ENCODE measurements around the gene GNA12. TPM values are rescaled to one million over a fixed set of nuclear protein-coding genes. Genes with fewer than 3 reads are reported as not detected.
"Not testable (repeated sequence)": the region's sequence is repeated elsewhere in the genome, so short reads cannot be mapped to it uniquely, and the experiment has no call there.

Gene GNA12
- total RNA-seq, 1 donor from 2014 or later: 34.7 TPM

DNA sequence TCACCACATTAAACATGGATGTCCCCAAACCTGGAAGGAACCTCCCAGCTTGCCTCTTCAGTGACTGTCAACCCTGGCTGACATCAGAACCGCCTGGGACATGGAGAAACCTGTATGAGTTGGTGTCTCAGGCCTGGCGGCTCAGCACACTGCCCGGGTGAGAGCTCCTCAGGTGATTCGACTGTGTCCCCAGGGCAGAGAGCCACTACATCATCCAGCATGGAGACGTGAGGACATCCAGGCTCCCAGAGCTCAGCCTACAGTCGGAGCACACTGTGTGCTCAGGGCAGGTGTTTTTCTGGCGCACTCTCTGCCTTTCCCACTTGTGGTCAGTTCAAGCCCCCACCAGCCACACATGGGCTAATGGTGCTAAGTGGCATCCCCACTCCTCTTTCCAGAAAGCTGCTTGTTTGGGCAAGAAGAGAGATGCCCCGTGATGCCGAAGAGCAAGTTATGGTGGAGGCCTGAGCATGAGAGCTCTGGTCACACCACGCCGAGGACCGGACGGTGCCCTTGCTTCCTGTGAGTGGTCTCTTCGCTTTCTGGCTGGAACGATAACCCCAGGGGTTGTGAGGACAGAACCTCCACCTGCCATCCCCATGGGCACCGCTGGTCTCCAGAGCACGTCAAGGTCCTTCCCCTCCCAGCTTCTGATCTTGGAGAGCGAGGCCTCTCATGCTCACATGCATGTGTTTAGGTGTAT lies 117.6 kb downstream of the GNA12 start:
- peaks cover 8% of the 10 kb centered on the region for H4K20me1 ChIP-seq (ENCODE audit: low read depth)
- no peak overlapping the region for H3K4me3 Mint-ChIP-seq
- TF ChIP-seq, protein P1, sequence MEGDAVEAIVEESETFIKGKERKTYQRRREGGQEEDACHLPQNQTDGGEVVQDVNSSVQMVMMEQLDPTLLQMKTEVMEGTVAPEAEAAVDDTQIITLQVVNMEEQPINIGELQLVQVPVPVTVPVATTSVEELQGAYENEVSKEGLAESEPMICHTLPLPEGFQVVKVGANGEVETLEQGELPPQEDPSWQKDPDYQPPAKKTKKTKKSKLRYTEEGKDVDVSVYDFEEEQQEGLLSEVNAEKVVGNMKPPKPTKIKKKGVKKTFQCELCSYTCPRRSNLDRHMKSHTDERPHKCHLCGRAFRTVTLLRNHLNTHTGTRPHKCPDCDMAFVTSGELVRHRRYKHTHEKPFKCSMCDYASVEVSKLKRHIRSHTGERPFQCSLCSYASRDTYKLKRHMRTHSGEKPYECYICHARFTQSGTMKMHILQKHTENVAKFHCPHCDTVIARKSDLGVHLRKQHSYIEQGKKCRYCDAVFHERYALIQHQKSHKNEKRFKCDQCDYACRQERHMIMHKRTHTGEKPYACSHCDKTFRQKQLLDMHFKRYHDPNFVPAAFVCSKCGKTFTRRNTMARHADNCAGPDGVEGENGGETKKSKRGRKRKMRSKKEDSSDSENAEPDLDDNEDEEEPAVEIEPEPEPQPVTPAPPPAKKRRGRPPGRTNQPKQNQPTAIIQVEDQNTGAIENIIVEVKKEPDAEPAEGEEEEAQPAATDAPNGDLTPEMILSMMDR (IDR thresholded peaks at IDR 0.05): no peak
- TF ChIP-seq EZH2phosphoT487 (IDR thresholded peaks at IDR 0.05) (no peak), EZH2 (IDR thresholded peaks at IDR 0.05) (no peak)
- peaks cover 5% of the 10 kb centered on the region for H3K27me3 Mint-ChIP-seq (ENCODE audit: insufficient read depth, low read depth)
- H3K4me1 ChIP-seq: no peaks in the 10 kb centered on the region
- no peak overlapping the region for H3K9ac ChIP-seq
- no peak for DNase-seq (ENCODE audit: low spot score)
- no peaks in the 10 kb centered on the region for H3F3A ChIP-seq (ENCODE audit: low read depth)
- peaks cover 4% of the 10 kb centered on the region for H3K36me3 ChIP-seq
- no peaks in the 10 kb centered on the region for H3K4me1 Mint-ChIP-seq
- no peak overlapping the region for H3K27ac ChIP-seq
- H3K4me3 ChIP-seq: no peak overlapping the region
- H3K36me3 Mint-ChIP-seq: peaks cover 25% of the 10 kb centered on the region
- no peaks in the 10 kb centered on the region for H3K79me2 ChIP-seq (ENCODE audit: low read depth)
- no peak overlapping the region for H2AFZ ChIP-seq (replicated peaks)
- H3K9me3 Mint-ChIP-seq: no peaks in the 10 kb centered on the region
- H3K27ac Mint-ChIP-seq: no peak overlapping the region
- H3K27me3 ChIP-seq: no peaks in the 10 kb centered on the region
- no peaks in the 10 kb centered on the region for H3K9me3 ChIP-seq (ENCODE audit: low read depth)
- H3K4me2 ChIP-seq: no peak overlapping the region

DNA sequence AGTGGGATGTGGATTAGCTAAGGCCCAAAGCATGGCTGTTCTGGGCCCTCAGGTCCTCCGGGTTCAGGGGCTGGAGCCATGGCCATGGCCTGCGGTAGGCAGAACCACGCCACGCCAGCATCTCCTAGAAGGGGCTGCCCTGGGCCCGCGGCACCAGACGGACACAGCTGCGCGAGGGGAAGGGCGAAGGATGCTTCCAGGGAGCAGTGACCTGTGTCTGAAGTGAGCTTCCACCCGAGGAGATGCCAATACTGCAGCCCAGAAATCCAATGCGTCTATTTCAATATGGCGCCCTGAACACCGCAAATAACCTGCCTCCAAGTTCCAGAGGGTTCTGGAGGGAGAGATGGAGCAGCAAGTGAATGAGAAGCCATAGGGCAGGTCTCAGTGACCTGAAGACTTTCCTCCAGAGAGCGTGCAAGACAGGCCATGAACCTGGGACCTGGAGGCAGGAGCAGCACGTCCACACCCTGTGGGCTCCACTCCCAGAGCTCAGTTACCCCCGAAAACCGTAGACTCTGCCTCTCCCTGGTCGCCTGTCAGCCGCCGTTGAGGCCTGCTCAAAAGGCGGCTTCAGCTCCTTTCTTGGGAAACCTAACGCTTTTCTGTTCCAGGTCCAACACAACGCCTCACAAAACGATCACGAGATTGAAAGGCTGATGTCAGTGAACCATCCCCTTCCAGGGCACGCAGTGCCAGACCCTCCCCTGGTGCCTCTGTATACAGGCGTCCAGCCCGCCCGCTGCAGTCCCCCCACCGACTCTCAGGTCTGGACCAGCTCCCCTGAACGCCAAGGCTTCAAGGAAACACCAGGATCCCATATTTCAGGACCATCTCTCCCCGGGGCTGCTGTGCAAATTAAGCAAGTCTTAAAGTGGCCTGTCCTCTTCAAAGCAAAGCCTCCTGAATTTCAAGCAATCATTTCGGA lies 118.7 kb downstream of the GNA12 start:
- DNase-seq (ENCODE audit: low spot score): no peak
- H3K36me3 Mint-ChIP-seq: peaks cover 20% of the 10 kb centered on the region
- peaks cover 3% of the 10 kb centered on the region for H3K4me1 Mint-ChIP-seq

DNA sequence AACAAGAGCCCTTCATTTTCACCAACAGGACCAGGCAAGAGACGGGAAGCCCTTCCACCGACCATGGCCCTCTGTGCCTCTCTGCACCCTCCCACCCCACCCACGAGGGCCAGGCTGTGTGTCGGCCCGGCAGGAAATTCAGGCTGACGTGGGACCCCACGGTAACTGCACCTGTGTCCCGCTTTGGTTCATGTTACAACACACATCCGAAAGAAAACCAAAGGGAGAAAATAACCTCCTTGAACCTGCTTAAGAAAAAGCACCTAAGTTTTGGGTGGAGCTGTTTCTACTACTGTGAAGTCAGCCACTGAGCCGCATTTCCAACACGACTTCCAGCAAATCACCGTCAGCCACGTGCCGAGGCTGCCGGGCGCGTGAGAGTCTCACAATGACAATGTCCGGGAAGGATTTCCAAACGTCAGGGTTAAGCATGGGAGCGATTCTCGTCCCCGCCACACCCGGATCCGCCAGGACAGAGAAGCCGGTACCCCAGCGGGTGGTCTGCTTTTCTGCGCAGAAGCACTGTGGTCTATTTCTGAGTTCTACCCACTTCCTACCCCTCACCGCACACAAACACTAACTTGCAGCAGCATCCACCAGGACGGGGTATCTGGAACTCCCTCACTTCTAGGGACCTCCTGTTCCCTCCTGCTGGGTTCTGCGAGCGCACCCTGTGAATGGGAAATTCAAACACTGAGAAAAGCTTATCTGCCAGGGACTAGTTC lies 119.5 kb downstream of the GNA12 start:
- H3K9me3 ChIP-seq (ENCODE audit: low read depth): no peaks in the 10 kb centered on the region

More for the DNA sequence above, 118.7 kb downstream of the GNA12 start:
- Histone ChIP-seq H3K9me3 (ENCODE audit: low read depth) (no peaks in the 10 kb centered on the region), H3K4me1 (no peaks in the 10 kb centered on the region), H3K4me2 (no peak overlapping the region), H3F3A (ENCODE audit: low read depth) (no peaks in the 10 kb centered on the region), H3K9ac (no peak overlapping the region), H3K27ac (no peak overlapping the region), H3K27me3 (no peaks in the 10 kb centered on the region), H2AFZ (replicated peaks) (no peak overlapping the region), H3K79me2 (ENCODE audit: low read depth) (no peaks in the 10 kb centered on the region), H3K4me3 (no peak overlapping the region), H3K36me3 (peaks cover 4% of the 10 kb centered on the region), H4K20me1 (ENCODE audit: low read depth) (peaks cover 8% of the 10 kb centered on the region)
- H3K27ac Mint-ChIP-seq: no peak overlapping the region
- peaks cover 6% of the 10 kb centered on the region for H3K27me3 Mint-ChIP-seq (ENCODE audit: insufficient read depth, low read depth)
- H3K9me3 Mint-ChIP-seq: no peaks in the 10 kb centered on the region
- TF ChIP-seq EZH2phosphoT487 (IDR thresholded peaks at IDR 0.05) (no peak), EZH2 (IDR thresholded peaks at IDR 0.05) (no peak)
- TF ChIP-seq, protein P1 (IDR thresholded peaks at IDR 0.05): no peak
- H3K4me3 Mint-ChIP-seq: no peak overlapping the region

DNA sequence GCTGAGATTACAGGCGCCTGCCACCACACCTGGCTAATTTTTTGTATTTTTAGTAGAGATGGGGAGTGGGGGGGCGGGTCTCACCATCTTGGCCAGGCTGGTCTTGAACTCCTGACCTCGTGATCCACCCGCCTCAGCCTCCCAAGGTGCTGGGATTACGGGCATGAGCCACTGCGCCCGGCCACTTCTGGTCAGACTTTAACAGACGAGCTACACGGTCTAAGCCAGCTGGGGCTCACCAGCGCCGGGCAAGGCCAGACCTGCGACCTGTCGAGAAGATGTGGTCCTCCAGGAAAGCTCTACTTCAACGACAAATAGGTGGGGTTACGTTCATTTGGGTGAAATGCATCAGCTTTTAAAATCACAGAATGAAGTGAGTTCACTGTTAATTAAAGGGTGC lies 120.1 kb downstream of the GNA12 start:
- not testable (repeated sequence) for H3K9me3 Mint-ChIP-seq, H3K4me1 Mint-ChIP-seq

More for the DNA sequence above, 119.5 kb downstream of the GNA12 start:
- no peaks in the 10 kb centered on the region for H3K27me3 ChIP-seq
- H3K27ac ChIP-seq: no peak overlapping the region
- peaks cover 4% of the 10 kb centered on the region for H3K36me3 ChIP-seq
- no peak overlapping the region for H3K4me3 ChIP-seq
- no peak for TF ChIP-seq EZH2phosphoT487 (IDR thresholded peaks at IDR 0.05)
- TF ChIP-seq, protein P1 (IDR thresholded peaks at IDR 0.05): no peak
- no peak for TF ChIP-seq EZH2 (IDR thresholded peaks at IDR 0.05)
- no peaks in the 10 kb centered on the region for H3F3A ChIP-seq (ENCODE audit: low read depth)
- no peak for DNase-seq (ENCODE audit: low spot score)
- H3K27me3 Mint-ChIP-seq (ENCODE audit: insufficient read depth, low read depth): peaks cover 6% of the 10 kb centered on the region
- H3K9ac ChIP-seq: no peak overlapping the region
- H3K36me3 Mint-ChIP-seq: peaks cover 18% of the 10 kb centered on the region
- no peak overlapping the region for H3K27ac Mint-ChIP-seq
- H4K20me1 ChIP-seq (ENCODE audit: low read depth): peaks cover 5% of the 10 kb centered on the region
- H3K4me1 Mint-ChIP-seq: peaks cover 6% of the 10 kb centered on the region
- no peaks in the 10 kb centered on the region for H3K79me2 ChIP-seq (ENCODE audit: low read depth)
- H3K4me1 ChIP-seq: no peaks in the 10 kb centered on the region
- H3K4me3 Mint-ChIP-seq: no peak overlapping the region
- H2AFZ ChIP-seq (replicated peaks): no peak overlapping the region
- H3K4me2 ChIP-seq: no peak overlapping the region
- no peaks in the 10 kb centered on the region for H3K9me3 Mint-ChIP-seq

More for the DNA sequence above, 120.1 kb downstream of the GNA12 start:
- H3K9me3 ChIP-seq (ENCODE audit: low read depth); DNase-seq (ENCODE audit: low spot score); H3K79me2 ChIP-seq (ENCODE audit: low read depth); H3F3A ChIP-seq (ENCODE audit: low read depth); H3K27ac ChIP-seq; H3K4me2 ChIP-seq; H3K27me3 Mint-ChIP-seq (ENCODE audit: insufficient read depth, low read depth); H4K20me1 ChIP-seq (ENCODE audit: low read depth); H3K27me3 ChIP-seq; H2AFZ ChIP-seq (replicated peaks); H3K4me3 Mint-ChIP-seq; H3K36me3 ChIP-seq; H3K4me3 ChIP-seq; H3K27ac Mint-ChIP-seq; H3K4me1 ChIP-seq; H3K9ac ChIP-seq: not testable (repeated sequence)
- peaks cover 17% of the 10 kb centered on the region for H3K36me3 Mint-ChIP-seq

Measured in neural progenitor cell (in vitro differentiated cells).